Colonic mucosa (tissue), 4 donors: ENCODE results near the gene ZNF208. TPM values are rescaled to one million over a fixed set of nuclear protein-coding genes. Genes with fewer than 3 reads are reported as not detected.
"Not testable (repeated sequence)": the region's sequence is repeated elsewhere in the genome, so short reads cannot be mapped to it uniquely, and the experiment has no call there.

ENCODE experiments used
- DNase-seq: peaks from one replicate; pipeline ENCODE4 v3.0.0-alpha.2; 2020
- H3K27ac ChIP-seq: fragments of 200-600 bp; one replicate; pipeline ENCODE4 v1.8.0; 2021
- H3K27me3 ChIP-seq: fragments of 200-600 bp; one replicate; pipeline ENCODE4 v1.8.0; 2021
- H3K36me3 ChIP-seq: fragments of 200-600 bp; one replicate; pipeline ENCODE4 v1.8.0; 2021
- H3K4me1 ChIP-seq: fragments of 200-600 bp; one replicate; pipeline ENCODE4 v1.8.0; 2021; ENCODE audit warnings: mild to moderate bottlenecking
- H3K4me3 ChIP-seq: fragments of 200-600 bp; one replicate; pipeline ENCODE4 v1.8.0; 2021
- H3K9ac ChIP-seq, 2 donors: one replicate each; pipeline ENCODE4 v1.7.0; 2013; ENCODE audit warnings: control low read depth in 2 of 2, low read depth in 2 of 2, low read length in 2 of 2
- H3K9me3 ChIP-seq: fragments of 200-600 bp; one replicate; pipeline ENCODE4 v1.8.0; 2021
- intact Hi-C: fragments of 100-400 bp; cut with DNase I; formaldehyde crosslinking; loops from one replicate; pipeline ENCODE4 v1.14.1; 2022
- total RNA-seq, 2 donors: library from RNA; stranded (reverse); fragmentation: NEBNext Ultra II Directional in 1 of 2; extraction: Animal tissue kit (Norgen Biotek cat#: 25700) in 1 of 2; gene quantifications; one replicate each; pipeline ENCODE4 v1.2.1, GENCODE V29; 2021
- TF ChIP-seq, protein P1 (sequence below): fragments of 200-600 bp; IDR thresholded peaks from one replicate; pipeline ENCODE4 v1.8.0; 2022; ENCODE audit warnings: antibody characterized with exemption, mild to moderate bottlenecking
- donor health status: healthy.
- donor health status: DM: no; HTN: no; CAD: no.
- donor health status: DM: no; HTN: no; CAD: no.

The ZNF208 gene
- total RNA-seq, 2 donors from 2014 or later, result 0.62 to 3.7 TPM

DNA sequence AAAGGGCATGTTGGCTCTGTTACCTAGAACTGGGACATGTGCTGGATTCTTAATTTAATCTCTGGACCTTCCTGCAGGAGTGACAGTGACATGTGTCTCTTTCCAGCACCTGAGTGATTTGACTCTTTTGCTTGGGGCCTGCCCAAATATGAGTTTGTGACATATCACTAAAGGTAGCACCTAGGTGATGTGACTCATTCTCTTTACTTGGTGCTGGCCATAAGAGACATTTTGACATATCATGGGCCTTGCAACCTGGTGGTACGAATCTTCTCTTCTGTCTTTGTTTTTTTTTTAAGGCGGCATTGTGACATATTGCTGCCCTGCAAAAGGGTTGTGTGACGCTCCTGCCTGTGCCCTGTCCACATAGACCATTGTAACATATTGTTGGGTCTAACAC is 108.9 kb downstream of the ZNF208 start:
- no peaks in the 10 kb centered on the region for H3K4me1 ChIP-seq
- intact Hi-C loops, result no loop called here
- DNase-seq, result no peak

DNA sequence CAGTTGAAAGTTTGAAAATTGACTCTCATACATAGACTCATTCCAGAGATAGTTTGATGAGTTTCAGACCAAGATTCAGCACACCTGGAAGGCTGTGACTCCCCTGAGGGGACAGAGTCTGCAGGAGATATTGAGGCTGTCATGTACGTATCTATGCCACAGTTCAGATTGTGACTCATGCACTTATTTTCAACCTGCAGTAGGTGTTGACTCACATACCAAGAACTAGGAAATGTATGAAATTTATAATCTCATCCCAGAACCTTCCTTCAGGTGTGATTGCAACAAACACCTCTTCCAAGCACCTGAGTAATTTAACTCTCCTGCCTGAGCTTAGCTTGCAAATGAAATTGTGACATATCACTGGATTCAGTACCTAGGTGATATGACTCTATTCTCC is 110.3 kb downstream of the ZNF208 start:
- Histone ChIP-seq H3K4me3 (no peak overlapping the region), H3K36me3 (no peaks in the 10 kb centered on the region), H3K27me3 (no peaks in the 10 kb centered on the region), H3K4me1 (no peaks in the 10 kb centered on the region), H3K9ac (no peak overlapping the region), H3K27ac (no peak overlapping the region), H3K9me3 (no peaks in the 10 kb centered on the region)
- TF ChIP-seq, protein P1, sequence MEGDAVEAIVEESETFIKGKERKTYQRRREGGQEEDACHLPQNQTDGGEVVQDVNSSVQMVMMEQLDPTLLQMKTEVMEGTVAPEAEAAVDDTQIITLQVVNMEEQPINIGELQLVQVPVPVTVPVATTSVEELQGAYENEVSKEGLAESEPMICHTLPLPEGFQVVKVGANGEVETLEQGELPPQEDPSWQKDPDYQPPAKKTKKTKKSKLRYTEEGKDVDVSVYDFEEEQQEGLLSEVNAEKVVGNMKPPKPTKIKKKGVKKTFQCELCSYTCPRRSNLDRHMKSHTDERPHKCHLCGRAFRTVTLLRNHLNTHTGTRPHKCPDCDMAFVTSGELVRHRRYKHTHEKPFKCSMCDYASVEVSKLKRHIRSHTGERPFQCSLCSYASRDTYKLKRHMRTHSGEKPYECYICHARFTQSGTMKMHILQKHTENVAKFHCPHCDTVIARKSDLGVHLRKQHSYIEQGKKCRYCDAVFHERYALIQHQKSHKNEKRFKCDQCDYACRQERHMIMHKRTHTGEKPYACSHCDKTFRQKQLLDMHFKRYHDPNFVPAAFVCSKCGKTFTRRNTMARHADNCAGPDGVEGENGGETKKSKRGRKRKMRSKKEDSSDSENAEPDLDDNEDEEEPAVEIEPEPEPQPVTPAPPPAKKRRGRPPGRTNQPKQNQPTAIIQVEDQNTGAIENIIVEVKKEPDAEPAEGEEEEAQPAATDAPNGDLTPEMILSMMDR, result no peak
- no peak for DNase-seq
- intact Hi-C loops, result no loop called here

More for the DNA sequence above, 108.9 kb downstream of the ZNF208 start:
- no peaks in the 10 kb centered on the region for H3K36me3 ChIP-seq
- no peak overlapping the region for H3K9ac ChIP-seq
- H3K4me3 ChIP-seq, result no peak overlapping the region
- no peaks in the 10 kb centered on the region for H3K27me3 ChIP-seq
- TF ChIP-seq, protein P1, result no peak
- no peak overlapping the region for H3K27ac ChIP-seq
- H3K9me3 ChIP-seq, result no peaks in the 10 kb centered on the region

GRCh38 chr19:21891086-21891485 is 119.7 kb downstream of the ZNF208 start:
- TF ChIP-seq, protein P1, result no peak
- no peaks in the 10 kb centered on the region for H3K4me1 ChIP-seq
- no peak for DNase-seq
- no peak overlapping the region for H3K27ac ChIP-seq
- H3K27me3 ChIP-seq, result no peaks in the 10 kb centered on the region
- intact Hi-C loops, result no loop called here
- no peak overlapping the region for H3K9ac ChIP-seq
- H3K36me3 ChIP-seq, result no peaks in the 10 kb centered on the region
- H3K4me3 ChIP-seq, result no peak overlapping the region
- no peaks in the 10 kb centered on the region for H3K9me3 ChIP-seq

- peak; percentile 26 for DNase-seq
- intact Hi-C loops, H3K27me3 ChIP-seq, H3K9me3 ChIP-seq, H3K36me3 ChIP-seq, H3K4me3 ChIP-seq, H3K9ac ChIP-seq, H3K27ac ChIP-seq, H3K4me1 ChIP-seq: not testable (repeated sequence)
- TF ChIP-seq, protein P1, result peak; percentile 28
Observed at GRCh38 chr19:21890017-21890416, 120.7 kb downstream of the ZNF208 start.

DNA sequence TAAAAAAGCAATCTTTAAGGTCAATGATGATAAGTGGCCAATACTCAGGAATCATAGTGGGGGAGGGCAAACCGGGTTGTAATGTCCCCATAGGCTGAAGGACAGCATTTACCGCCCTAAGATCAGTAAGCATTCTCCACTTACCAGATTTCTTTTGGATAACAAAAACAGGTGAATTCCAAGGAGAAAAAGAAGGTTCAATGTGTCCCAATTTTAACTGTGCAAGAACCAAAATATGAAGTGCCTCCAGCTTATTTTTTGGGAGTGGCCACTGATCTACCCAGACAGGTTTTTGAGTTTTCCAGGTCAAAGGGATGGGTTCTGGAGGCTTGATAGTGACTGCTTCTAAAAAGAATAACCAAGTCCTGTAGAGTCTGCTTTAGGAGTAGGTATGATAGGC is 125.2 kb downstream of the ZNF208 start:
- H3K4me3 ChIP-seq, intact Hi-C loops: not testable (repeated sequence)

DNA sequence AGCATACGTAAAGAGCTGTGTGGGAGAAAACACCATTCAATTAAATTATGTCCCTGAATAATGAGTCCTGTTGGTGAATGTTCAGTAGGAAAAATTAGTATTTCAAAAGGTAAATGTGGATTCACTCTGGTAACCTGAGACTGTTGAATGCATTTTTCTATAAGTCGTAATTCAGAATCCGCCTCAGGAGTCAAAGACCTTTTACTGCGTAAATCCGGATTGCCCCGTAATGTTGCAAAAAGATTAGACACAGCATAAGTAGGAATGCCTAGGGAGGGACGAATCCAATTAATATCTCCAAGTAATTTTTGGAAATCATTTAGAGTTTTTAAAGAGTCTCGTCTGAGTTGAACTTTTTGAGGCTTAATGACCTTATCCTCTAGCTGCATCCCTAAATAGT is 126.0 kb downstream of the ZNF208 start:
- H3K4me1 ChIP-seq, DNase-seq, H3K27ac ChIP-seq, intact Hi-C loops, H3K4me3 ChIP-seq, H3K9ac ChIP-seq, H3K9me3 ChIP-seq, H3K27me3 ChIP-seq, H3K36me3 ChIP-seq: not testable (repeated sequence)

More for the DNA sequence above, 125.2 kb downstream of the ZNF208 start:
- H3K4me1 ChIP-seq, H3K9ac ChIP-seq, DNase-seq, H3K27ac ChIP-seq, H3K9me3 ChIP-seq, H3K27me3 ChIP-seq, H3K36me3 ChIP-seq: not testable (repeated sequence)

DNA sequence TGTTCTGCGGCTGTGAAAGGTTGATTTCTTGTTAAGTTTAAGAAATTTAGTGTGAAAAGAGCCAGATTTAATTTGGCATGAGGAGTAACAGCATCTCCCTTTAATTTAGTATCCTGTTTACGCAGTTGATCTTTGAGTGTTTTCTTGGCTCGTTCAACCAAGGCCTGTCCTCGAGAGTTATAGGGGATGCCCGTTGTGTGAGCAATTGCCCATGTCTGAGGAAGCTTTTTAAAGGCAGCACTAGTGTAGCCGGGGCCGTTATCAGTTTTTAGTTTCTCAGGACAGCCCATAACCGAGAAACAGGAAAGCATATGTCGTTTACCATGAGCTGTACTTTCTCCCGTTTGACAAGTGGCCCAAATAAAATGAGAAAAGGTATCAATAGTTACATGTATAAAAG is 127.2 kb downstream of the ZNF208 start:
- no peak for DNase-seq
- H3K9ac ChIP-seq, result no peak overlapping the region
- no peaks in the 10 kb centered on the region for H3K27me3 ChIP-seq
- no peak overlapping the region for H3K4me3 ChIP-seq
- no peaks in the 10 kb centered on the region for H3K4me1 ChIP-seq
- H3K36me3 ChIP-seq, result no peaks in the 10 kb centered on the region
- intact Hi-C loops, result no loop called here
- TF ChIP-seq, protein P1, result no peak
- H3K9me3 ChIP-seq, result no peaks in the 10 kb centered on the region
- no peak overlapping the region for H3K27ac ChIP-seq
